GM18519 (cell line): ENCODE results near the gene CNFN.

Experiments
- ATAC-seq: cut with Tn5 transposase; IDR thresholded peaks from one replicate; pipeline ENCODE4 v1.9.1; 2021; ENCODE audit warnings: mild to moderate bottlenecking, moderate library complexity; ENCODE audit not compliant: unreplicated experiment, low FRiP score

The CNFN gene, protein sequence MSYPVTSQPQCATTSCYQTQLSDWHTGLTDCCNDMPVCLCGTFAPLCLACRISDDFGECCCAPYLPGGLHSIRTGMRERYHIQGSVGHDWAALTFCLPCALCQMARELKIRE

GRCh38 chr19:42389899-42390298, at the start of gene CNFN:
TSS of gene CNFN (minus strand) at chr19:42390297. CDS start at chr19:42389037, 1,260 bp downstream.
- no peak for ATAC-seq

DNA sequence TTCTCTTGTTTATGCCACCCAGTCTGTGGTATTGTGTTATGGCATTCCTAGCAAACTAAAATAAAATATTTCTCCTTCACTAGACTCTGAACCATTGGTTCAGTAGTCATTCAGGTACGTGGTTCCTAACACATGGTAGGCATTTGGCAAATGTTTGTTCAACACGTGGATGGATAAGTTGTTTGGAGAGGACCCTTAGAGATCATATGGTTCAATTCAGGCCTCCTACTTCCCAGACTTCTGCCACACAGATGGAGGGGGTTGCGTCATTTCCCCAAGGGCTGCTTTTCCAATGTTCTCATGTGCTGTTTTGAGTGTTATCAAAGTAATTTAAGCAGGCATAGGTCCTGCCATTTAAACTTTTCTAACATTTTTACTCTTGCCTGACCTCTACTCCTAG, 45.9 kb upstream of the CNFN start:
- ATAC-seq, result no peak

GRCh38 chr19:42435316-42435715, 45.2 kb upstream of the CNFN start:
- no peak for ATAC-seq

DNA sequence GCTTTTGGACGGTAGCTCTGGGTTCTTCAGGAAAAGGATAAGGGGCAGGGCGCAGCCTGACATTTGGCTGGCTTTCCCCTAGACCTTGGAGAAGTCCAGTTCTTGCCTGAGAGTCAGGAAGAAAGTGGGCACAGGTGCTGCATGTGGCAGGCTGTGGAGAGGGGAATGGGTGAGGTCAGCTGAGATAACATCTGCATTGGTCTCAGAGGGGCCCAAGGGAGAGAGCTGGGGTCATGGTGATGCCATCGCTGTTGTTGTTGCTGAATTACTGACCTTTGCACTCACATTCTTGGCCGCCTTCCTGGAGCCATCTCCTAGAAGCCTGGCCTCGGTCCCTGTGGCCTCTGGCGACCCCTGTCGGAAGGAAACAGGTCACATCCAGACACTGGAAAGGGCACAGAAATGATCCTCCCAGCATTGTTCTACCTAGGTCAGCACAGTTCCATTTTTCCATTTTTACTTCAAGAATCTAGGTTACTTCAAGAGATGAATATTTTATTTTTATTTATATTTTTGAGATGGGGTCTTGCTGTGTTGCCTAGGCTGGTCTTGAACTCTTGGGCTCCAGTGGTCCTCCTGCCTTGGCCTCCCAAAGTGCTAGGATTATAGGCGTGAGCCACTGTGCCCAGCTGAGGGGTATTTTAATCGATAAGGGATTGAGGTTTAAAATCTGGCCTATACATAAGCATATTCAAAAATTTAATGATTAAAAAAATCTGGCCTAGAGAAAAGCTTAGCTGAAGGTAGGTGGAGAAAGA, 43.6 kb upstream of the CNFN start:
- no peak for ATAC-seq

DNA sequence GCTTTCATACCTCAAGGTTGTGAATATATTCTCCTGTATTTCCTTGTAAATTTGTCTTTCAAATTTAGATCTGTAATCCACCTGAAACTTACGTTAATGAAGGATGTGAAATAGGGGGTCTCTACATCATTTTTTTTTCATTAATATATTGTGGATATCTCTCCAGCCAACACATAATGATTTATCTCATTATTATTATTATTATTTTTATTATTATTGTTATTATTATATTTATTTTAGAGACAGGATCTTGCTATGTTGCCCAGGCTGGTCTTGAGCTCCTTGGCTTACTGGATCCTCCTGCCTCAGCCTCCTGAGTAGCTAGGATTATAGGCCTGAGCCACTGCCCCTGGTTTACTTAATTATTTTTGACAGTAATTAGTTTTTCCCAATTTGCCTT, 41.4 kb upstream of the CNFN start:
- no peak for ATAC-seq

GRCh38 chr19:42428676-42429075, 38.6 kb upstream of the CNFN start:
- no peak for ATAC-seq

- no peak for ATAC-seq
Observed at GRCh38 chr19:42427313-42427712, 37.2 kb upstream of the CNFN start, which contains the start of gene LIPE. TSS of gene LIPE (minus strand) at chr19:42427388. CDS start at chr19:42427149, 239 bp downstream.

- no peak for ATAC-seq
Observed at GRCh38 chr19:42426643-42427042, 36.5 kb upstream of the CNFN start.

- ATAC-seq, result no peak
Observed at GRCh38 chr19:42424712-42425131, 34.6 kb upstream of the CNFN start.

DNA sequence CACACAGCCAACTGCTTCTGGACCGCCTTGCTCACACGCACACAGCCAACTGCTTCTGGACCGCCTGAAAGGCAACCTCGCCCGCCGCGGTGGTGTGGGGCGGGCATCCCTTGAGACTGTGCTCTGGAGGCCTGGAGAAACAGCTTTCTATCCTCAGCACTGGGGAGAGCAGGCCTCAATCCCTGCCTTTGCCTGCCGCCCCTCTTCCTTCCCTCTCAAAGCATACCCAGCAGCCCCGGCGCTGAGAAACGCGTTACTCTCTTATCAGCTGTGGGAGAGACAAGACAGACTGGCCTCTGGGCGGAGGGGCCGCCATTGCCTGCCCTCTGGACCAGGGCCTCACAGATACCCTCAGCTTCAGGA, 34.2 kb upstream of the CNFN start:
- no peak for ATAC-seq

GRCh38 chr19:42423462-42424344, 33.6 kb upstream of the CNFN start:
- peak; percentile 79 for ATAC-seq

- peak; percentile 16 for ATAC-seq
Observed at GRCh38 chr19:42422901-42423461, 32.9 kb upstream of the CNFN start.

- no peak for ATAC-seq
Observed at GRCh38 chr19:42422092-42422900, 32.2 kb upstream of the CNFN start.

- ATAC-seq, result no peak
Observed at GRCh38 chr19:42421591-42422031, 31.5 kb upstream of the CNFN start.

DNA sequence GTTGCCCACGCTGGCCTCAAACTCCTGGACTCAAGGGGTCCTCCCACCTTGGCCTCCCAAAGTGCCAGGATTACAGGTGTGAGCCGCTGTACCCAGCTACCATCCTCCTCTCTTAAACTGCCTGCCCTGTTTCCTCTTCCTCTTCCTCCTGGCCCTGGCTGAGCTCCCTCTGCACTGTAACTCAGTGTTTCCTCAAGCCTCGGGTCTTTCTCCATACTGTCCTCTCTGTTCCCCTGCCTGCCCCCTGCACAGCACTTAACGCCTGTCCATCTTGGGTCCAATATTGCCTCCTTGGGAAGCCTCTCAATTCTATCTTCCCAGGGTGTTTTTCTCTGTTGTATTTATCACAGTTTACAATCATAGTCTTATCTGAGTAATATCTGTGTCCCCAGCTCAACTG, 31.0 kb upstream of the CNFN start:
- ATAC-seq, result no peak

DNA sequence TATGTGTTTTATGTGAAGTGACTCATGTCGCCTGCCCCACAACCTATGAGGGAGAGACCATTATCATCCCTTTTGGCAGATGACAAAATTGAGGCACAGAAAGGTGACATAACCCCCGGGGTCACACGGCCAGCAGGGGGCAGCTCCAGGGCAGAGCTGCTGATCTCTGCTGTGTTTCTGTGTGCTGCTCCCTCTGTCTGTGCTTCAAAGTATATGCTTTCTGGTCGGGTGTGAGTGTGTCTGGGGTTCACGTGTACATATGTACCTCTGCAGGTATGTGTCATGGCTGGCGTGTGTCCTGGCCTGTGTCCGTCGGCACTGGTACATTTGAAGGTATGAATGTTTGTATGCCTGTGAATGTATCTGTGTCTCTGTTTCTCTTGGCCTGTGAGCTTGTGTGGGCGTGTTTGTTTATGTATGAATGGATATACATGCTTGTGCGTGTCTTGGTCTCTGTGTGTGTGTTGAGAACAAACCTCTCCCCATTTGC, 30.0 kb upstream of the CNFN start:
- ATAC-seq, result no peak

- no peak for ATAC-seq
Observed at GRCh38 chr19:42419309-42419708, 29.2 kb upstream of the CNFN start.

DNA sequence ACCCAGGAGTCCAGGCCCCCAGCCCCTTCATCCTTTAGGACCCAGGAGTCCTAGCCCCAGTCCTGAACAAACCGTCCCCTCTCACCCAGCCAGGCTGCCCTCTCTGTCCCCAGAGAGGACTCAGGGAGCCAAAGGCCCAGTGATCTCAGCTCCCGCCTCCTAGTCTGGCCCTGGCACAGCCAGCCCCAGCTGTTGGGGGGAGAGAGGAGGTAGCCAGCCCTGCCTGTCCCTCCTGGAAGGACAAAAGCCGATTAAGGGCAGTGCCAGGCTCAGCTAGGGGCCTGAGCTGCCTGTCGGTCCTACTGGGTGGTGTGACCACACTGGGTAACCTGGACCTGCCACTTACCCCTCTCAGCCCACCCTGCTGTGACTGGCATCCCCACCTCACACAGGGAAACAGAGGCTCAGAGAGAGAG, 22.6 kb upstream of the CNFN start:
- ATAC-seq, result no peak

DNA sequence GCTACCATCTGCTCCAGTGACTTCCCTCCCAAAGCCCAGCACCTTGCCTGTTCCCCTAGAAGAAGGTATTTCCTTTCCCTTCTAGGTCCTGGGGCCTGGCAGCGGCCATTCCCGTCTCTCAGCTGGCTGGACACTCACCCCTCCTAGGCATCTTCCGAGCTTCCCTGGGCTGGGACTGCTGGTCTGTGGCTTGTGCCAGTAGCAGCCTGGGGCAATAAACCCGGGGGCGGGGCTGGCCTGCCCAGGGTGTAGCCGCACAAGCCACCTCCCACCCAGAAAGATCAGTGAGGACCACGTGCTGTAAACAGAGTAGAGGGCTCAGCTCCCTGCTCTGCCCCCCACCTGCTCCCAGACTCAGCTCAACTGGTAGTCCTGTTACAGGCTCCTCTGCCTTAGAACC, 22.1 kb upstream of the CNFN start:
- no peak for ATAC-seq

DNA sequence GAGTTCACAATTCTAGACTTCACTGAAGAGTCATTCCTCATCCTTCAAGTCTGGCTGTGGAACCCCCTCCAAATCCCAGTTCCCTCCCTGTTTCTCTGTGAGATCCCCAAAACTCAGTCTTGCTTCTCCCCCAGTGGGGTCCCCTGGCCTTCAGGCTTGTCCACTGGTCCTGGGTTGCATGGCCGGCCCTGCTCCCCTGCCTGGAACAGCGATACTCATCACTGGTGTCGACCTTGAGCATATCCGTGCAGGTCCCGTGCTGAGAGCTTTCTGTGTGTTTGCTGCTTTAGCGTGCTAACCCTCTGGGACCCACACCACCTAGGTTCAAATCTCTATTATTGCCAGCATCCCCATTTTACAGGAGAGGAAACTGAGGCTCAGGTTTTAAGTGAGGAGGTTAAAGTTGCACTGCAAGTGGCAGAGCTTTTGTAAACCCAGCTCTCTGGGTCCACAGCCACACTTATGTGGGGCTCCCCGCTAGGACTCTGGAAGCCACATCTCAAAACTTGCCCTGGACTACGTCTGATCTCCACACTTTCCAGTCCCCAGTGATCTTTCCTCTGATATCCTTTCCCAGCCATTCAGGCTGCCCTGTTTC, 21.6 kb upstream of the CNFN start:
- no peak for ATAC-seq
